GM12874 (cell line): ENCODE measurements around the gene CBFA2T3.

Experiments
- CTCF ChIP-seq: IDR thresholded peaks from 2 replicates; pipeline ENCODE4 v1.5.1; 2011; ENCODE audit warnings: low read depth, mild to moderate bottlenecking, control low read depth, low read length, moderate library complexity; ENCODE audit not compliant: insufficient read depth

CBFA2T3 gene

GRCh38 chr16:88988980-88989811 lies 12.2 kb upstream of the CBFA2T3 start:
- no peak for TF ChIP-seq CTCF

- TF ChIP-seq CTCF: no peak
These were observed 8.5 kb upstream of the CBFA2T3 start for GRCh38 chr16:88985521-88985920.

GRCh38 chr16:88983771-88984687 lies 7.0 kb upstream of the CBFA2T3 start:
- TF ChIP-seq CTCF: no peak

- TF ChIP-seq CTCF: no peak
These were observed 6.2 kb upstream of the CBFA2T3 start for GRCh38 chr16:88983165-88983564.

GRCh38 chr16:88982286-88983084 lies 5.5 kb upstream of the CBFA2T3 start:
- no peak for TF ChIP-seq CTCF

- TF ChIP-seq CTCF: no peak
These were observed 2.5 kb upstream of the CBFA2T3 start for GRCh38 chr16:88979353-88980015.
